ENCODE data around the gene OSBPL8. TPM values are rescaled to one million over a fixed set of nuclear protein-coding genes. Genes with fewer than 3 reads are reported as not detected.

The OSBPL8 gene
- total RNA-seq, 2 donors from 2014 or later, result 25.9 to 32.8 TPM

DNA sequence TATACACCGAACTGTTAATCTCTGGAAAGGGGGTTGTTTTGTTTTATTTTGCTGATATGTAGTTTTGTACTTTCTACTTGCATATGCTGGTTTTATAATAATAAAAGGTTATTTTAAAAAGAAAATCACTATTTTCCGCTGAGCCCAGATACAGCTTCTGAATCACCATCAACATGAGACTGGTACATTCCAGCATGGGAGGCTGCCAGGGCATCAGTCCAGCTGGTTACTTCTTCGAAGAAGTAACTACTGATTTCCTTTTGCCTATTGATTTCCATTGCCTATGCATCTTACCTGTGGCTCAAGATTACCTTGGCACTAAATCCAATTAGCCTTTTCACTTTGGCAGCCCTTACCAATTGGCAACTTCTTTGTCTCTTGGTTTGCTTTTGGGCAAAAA lies 11.7 kb upstream of the OSBPL8 start:
- no peak for DNase-seq
- H3K4me1 ChIP-seq, result no peaks in the 10 kb centered on the region
- no peaks in the 10 kb centered on the region for H3K27me3 ChIP-seq
- H3K27ac ChIP-seq, result no peak overlapping the region
- H3K36me3 ChIP-seq, result no peaks in the 10 kb centered on the region
- no peak for TF ChIP-seq CTCF (IDR thresholded peaks at IDR 0.05)
- H3K9me3 ChIP-seq, result no peaks in the 10 kb centered on the region
- no peak overlapping the region for H3K9ac ChIP-seq (ENCODE audit: low read depth in 2 of 2, low read length in 2 of 2)
- H3K4me3 ChIP-seq, result no peak overlapping the region
- intact Hi-C loops (cut with DNase I), result no loop called here

DNA sequence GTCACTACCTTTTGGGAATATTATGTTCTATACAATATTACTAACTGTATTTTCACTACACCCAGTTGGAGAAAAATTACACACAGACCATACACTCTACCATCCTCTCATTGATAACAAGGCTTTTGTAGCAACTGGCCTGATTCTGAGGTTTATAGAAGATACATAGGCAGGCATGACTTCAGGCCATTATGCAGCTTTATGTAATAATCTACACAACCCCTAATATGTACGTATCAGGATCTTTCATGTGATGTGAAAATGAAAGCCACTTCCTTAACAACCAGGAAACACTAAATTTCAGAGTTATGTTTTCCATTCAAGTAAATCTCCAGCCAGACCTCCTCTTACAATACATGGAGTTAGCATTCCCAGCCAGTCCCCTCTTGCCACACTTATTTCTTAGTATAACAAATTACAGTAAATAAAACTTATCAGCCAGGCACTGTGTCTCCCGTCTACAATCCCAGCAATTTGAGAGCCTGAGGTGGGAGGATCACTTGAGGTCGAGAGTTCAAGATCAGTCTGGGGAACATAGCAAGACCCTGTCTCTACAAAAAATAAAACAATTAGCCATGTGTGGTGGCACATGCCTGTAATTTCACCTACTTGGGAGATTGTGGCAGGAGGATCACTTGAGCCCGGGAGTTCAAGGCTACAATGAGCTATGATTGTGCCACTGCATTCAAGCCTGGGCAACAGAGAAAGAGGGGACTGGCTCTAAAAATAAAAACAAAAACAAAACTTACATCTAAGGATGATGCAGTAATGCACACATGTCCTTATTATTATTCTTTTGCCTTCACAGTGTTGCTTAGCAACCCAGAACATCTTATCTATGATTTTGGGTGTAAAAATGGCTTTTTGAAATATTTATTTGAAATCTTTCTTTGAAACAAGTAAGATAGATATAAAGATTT lies 10.4 kb upstream of the OSBPL8 start:
- no peak overlapping the region for H3K9ac ChIP-seq (ENCODE audit: low read depth in 2 of 2, low read length in 2 of 2)

DNA sequence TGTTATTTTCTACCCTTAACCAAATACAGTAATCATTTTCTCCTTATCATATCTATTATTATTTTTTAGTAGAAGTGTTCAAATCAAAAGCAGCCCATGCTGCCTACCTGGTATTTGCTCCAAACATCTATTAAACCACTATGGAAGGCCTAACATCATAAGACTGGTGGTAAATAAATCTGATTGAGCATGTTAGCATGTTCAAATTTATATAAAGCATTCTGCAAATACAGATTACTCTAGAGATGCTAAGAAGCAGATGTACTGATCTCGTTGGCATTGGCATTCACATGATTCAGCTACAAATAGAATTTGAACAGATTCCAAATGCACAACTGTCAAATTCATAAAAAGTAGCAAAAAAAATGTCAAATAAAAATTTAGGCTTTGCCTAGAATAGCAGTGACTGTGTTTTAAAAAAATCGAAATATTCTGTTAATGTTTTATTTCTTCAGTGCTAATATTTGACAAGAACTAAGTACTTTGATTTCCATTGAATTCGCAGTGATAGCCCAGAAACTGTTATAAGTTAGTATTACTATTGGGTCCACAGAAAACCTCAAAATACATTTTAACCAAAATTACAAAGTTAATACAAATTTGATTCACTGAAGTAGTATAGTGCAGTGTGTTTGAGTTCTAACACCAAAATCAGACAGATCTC lies 9.4 kb upstream of the OSBPL8 start:
- Histone ChIP-seq H3K9me3 (no peaks in the 10 kb centered on the region), H3K4me3 (no peak overlapping the region), H3K4me1 (no peaks in the 10 kb centered on the region), H3K27ac (no peak overlapping the region), H3K36me3 (no peaks in the 10 kb centered on the region), H3K9ac (ENCODE audit: low read depth in 2 of 2, low read length in 2 of 2) (no peak overlapping the region), H3K27me3 (no peaks in the 10 kb centered on the region)
- intact Hi-C loops (cut with DNase I), result loop anchor here (10.0 kb wide), 1 partner anchor 224 kb away; the partner anchor contains the start of gene BBS10
- DNase-seq, result no peak
- no peak for TF ChIP-seq CTCF (IDR thresholded peaks at IDR 0.05)

More for the DNA sequence above, 10.4 kb upstream of the OSBPL8 start:
- no peaks in the 10 kb centered on the region for H3K27me3 ChIP-seq
- DNase-seq, result no peak
- no peaks in the 10 kb centered on the region for H3K4me1 ChIP-seq
- H3K36me3 ChIP-seq, result no peaks in the 10 kb centered on the region
- no peak overlapping the region for H3K27ac ChIP-seq
- no peaks in the 10 kb centered on the region for H3K9me3 ChIP-seq
- no peak overlapping the region for H3K4me3 ChIP-seq
- intact Hi-C loops (cut with DNase I), result loop anchor here (10.0 kb wide), 1 partner anchor 225 kb away; the partner anchor contains the start of gene BBS10
- no peak for TF ChIP-seq CTCF (IDR thresholded peaks at IDR 0.05)

- intact Hi-C loops (cut with DNase I), result loop anchor here (10.0 kb wide), 1 partner anchor 223 kb away; the partner anchor contains the start of gene BBS10
- Histone ChIP-seq H3K4me3 (no peak overlapping the region), H3K4me1 (no peaks in the 10 kb centered on the region), H3K9ac (ENCODE audit: low read depth in 2 of 2, low read length in 2 of 2) (no peak overlapping the region), H3K27ac (no peak overlapping the region), H3K36me3 (no peaks in the 10 kb centered on the region), H3K9me3 (no peaks in the 10 kb centered on the region), H3K27me3 (no peaks in the 10 kb centered on the region)
- no peak for TF ChIP-seq CTCF (IDR thresholded peaks at IDR 0.05)
- DNase-seq, result no peak
These were observed 8.6 kb upstream of the OSBPL8 start for GRCh38 chr12:76568130-76568529.

GRCh38 chr12:76563061-76563460 lies 3.5 kb upstream of the OSBPL8 start:
- Histone ChIP-seq H3K9me3 (no peaks in the 10 kb centered on the region), H3K4me1 (no peaks in the 10 kb centered on the region), H3K9ac (ENCODE audit: low read depth in 2 of 2, low read length in 2 of 2) (no peak overlapping the region), H3K27me3 (no peaks in the 10 kb centered on the region), H3K4me3 (no peak overlapping the region), H3K27ac (no peak overlapping the region), H3K36me3 (no peaks in the 10 kb centered on the region)
- no peak for DNase-seq
- intact Hi-C loops (cut with DNase I), result loop anchor here (10.0 kb wide), 1 partner anchor 218 kb away; the partner anchor contains the start of gene BBS10
- no peak for TF ChIP-seq CTCF (IDR thresholded peaks at IDR 0.05)

All from colonic mucosa (tissue), 4 donors.